Measurements from ENCODE around the gene CTNNA2.

The CTNNA2 gene

DNA sequence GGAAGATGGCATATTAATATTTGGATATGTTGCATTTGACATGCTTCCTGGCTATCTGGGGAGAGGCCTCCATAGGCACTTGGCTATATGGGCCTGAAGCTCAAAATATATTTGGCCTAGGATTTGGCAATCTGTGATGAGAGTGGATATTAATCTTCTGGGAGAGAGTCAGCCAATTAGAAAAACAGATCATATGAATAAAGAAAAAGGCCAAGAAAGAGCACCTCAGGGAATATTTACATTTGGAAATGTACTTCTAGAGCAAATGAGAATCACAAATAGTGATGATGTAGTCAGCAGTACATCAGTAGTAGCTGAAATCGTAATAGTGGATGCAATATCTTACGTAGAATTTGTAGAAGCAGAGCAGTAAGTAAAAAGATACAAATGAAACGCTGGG, 277.0 kb downstream of the CTNNA2 start:
- no peak for DNase-seq (ENCODE audit: low spot score)

DNA sequence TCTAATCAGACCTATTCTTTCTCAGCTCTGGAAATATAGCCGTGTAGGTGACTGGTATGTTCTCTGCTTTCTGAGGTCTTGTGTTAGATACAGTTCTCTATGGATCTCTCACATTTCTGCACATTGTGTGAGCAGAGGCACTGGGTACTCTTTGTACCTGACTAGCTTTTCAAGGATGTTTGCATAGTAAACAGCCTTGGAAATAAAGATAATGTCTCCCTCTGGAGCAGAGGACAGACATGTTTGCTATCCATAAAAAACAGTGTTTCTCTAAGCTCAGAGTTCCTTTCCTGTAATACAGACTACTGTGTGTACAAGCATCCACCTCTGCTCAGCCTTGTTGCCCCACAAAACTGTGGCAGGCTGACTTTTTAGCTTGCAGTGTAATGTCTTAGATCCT, 279.2 kb downstream of the CTNNA2 start:
- DNase-seq (ENCODE audit: low spot score), result no peak

DNA sequence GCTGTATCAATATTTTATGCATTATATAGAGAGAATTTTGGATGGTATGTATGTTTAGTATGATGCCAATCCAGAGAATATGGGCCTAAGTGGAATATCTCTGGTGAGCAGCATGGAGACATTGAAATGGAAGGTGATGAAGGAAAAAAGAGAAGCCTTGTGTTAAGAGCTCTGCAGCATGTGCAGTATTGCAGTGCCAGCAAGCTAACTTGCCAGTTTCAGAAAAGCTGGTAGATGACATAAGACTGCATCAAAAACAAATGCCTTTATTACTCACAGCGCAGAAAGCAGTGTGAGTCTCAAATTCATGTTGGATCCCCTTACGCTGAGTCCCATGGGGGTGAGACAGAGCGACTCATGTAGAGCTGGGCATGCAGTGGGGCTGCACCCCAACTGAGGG, 280.2 kb downstream of the CTNNA2 start:
- no peak for DNase-seq (ENCODE audit: low spot score)

DNA sequence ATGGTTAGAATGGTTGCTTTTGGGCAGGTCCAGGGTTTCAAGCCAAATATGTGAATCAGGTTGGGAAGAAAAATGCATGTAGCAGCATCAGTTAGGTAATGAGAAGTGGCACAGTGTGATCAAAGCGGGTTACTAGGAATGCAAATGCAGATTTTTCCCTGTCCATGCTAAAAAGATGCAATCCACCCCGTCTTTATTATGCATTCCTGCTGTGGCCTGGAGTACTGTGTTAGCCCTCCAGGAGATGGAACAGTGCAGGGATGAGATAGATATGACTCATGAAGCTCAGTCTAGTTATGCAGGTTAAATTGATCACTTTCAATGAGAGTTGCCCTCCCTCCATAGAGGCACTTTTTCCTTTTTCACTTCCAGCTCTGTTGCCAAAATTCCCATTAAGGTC, 283.8 kb downstream of the CTNNA2 start:
- DNase-seq (ENCODE audit: low spot score), result no peak

DNA sequence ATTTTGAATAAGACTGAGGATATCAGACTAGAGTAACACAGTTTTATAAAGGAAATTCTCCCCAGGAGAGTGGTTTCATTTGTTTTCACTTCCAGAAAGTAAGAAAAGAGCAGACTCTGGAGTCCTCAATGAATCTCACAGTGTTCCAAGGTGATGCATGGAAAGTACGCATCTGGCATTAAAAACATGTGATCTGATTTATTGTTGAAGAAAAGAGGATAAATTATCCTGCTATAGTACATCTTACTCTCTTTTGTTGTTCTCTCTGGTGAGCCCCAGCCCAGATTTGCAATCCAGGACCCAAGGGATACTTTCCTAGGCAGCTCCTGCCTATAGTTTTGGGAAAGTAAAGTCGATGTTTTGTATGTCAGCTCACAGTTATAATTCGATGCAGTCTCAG, 285.9 kb downstream of the CTNNA2 start:
- DNase-seq (ENCODE audit: low spot score), result no peak

DNA sequence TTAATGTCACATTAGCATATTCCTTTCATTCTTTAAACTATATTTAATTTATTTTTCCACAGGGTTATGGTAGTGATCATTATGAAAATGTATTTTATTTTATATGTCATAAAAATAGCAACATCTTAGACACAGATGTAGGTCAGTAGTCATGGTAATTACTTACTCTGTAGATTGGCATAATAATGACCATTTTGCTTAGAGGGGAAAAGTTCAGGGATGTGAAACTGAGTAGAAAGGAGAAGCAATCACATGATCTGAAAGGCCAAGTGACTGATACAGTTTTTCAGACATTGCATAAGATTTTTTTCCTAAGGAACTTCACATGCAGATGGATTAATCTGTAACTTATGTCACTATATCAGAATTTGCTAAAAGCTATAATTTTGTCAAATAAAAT, 286.9 kb downstream of the CTNNA2 start:
- DNase-seq (ENCODE audit: low spot score), result no peak

DNA sequence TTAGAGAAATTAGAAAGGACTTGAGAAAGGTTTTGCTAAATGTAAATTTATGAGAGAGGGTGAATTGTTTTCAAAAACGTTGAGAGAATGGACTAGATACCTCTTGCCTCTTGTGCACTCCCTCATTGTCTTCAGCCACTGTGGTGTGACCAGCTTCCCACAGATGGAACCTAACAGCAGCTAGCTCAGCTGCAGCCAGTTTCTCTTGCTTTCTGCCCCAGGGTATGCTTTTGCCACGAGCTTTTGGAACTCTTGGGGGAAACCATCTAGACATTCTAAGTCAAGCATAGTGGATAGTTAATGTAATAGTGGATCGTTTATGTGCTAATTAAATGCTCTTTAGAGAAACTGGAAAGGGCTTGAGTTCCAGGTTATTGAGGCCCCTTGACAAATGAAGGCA, 288.2 kb downstream of the CTNNA2 start:
- no peak for DNase-seq (ENCODE audit: low spot score)

DNA sequence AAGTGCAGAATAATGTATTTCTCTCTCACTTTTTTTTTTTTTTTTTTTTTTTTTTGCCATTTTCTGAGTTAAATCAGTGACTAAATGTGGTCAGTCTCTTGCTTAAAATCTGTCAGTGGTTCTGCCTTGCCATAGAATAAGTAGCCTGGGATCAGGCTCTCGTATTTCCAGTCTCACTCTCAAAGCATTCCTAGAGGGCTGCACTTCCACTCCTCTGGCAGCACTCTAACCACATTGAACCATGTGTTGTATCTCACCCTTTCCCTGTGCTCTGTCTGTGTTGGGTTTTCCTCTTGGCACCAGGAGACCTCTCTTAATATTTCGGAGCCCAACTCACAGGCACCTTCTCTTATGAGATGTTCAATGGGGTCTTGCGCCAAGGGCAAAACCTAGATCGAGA, 304.4 kb downstream of the CTNNA2 start:
- DNase-seq (ENCODE audit: low spot score), result no peak

DNA sequence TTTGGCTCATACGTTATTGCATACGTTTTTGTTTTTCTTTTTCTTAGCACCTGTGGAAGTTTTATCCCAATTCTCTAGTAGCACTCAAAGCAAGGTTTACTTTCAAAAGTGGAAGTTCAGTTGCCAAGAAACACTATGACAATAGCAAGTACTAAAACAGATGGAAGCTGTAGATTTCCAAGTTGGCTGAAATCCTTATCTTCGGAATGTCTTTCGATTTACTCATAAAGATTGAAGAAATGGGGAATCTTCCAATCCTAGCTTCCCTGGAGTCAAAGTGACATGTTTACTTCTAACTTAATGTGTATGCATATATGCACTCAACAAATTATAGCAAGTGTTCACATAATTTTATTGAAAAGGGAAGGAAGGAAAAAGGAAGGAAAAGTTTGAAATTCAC, 307.4 kb downstream of the CTNNA2 start:
- no peak for DNase-seq (ENCODE audit: low spot score)

DNA sequence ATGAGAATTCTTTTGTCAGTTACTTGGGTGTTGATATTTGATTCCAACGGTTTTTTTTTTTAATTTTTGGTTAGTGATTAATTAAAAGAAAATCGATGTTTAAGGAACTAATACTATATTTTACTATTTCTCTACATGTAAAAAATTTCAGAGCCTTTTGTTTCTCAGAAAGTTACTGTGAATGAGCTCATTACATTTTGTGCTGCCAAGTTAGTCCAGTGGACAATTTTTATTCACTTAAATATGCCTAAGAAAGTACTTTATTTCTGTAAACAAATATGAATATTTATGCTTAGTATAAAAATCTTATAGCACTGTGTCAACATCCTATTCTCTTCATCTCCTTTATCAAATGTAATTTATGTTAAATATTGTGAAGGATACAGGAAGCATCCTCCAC, 309.3 kb downstream of the CTNNA2 start:
- no peak for DNase-seq (ENCODE audit: low spot score)

DNA sequence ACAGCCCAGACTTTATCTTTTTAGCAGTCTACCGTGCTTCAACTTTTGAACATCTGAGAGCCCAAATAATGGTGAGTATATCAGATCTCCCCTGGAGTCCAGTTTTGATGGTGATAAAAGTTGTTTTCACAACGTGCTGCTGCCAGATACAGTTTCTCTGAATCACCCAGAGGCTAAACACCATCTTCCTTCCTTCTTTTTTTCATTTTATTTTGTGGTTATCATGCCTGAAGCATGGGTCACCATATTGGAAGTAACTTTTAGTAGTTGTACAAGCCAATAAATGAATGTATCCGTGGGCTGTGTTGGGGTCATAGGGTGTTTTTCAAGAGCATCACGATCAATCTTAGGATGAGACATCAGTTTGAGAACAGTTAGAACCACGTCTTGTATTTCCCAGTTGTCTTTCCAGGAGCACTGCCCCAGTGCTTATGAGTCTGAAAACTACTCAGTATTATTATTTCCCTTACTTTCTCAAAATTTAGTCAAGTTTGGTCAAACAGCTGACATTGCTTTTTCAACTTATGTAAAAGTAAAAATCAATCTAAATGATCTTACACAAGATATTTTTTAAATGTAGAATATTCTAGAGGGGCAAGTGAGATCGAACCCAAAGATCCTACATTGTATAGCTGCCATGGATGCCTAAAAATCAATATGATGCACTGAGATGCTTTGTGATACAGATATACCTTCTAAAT, 311.4 kb downstream of the CTNNA2 start:
- no peak for DNase-seq (ENCODE audit: low spot score)

DNA sequence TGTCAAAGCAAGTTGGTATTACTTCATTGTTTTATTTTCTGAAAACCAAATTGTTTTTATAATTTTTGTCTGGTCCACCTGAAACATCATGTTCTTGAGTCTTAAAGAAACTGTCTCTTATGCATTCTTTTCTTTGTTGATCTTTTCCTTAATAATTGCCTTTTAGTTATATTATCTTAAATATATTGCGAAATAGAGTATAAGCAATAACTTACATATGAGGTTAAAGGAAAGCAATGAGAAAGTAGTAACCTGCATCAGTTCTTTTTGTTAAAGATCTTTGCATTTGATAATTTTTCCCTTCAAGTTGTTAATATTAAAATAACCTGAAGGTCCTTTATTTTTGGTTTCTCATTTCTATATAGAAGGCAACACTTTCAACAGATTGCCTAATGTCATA, 315.0 kb downstream of the CTNNA2 start:
- no peak for DNase-seq (ENCODE audit: low spot score)

DNA sequence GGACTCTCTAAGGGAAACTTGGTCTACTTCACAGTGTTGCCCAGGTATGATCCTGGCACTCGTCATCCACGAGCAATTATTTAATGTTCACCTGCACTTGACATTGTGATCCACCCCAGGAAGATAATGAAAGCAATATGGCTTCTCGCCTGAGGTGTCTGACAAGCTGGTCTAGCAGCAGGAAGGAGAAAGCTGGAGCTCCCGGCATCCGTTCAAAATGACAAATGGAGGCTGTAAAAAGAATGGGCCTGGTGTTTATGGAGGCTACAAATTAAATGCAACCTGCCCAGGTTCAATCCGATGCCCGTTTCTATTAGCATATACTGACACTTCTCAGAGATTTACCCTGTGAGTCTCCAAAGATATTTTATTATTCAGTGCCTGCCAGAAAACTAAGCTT, 317.6 kb downstream of the CTNNA2 start:
- DNase-seq (ENCODE audit: low spot score), result no peak

DNA sequence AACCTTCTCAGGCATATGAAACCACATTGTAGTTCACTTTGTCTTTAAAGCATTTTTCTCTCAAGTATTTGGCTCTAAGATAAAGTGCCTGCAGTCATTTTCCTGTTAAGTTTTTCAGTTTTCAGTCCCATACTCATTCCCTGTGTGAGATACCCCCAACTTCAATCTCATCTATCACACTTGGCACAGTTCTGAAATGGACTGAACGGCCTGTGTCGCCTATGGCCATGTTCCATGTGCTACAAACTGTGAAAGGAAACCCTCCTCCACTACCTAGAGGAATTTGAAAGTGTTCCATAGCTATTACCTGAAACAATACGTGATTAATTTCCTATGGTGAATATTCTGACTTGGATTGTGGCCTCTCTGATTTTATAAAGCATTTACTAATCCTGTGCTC, 319.1 kb downstream of the CTNNA2 start:
- DNase-seq (ENCODE audit: low spot score), result no peak

DNA sequence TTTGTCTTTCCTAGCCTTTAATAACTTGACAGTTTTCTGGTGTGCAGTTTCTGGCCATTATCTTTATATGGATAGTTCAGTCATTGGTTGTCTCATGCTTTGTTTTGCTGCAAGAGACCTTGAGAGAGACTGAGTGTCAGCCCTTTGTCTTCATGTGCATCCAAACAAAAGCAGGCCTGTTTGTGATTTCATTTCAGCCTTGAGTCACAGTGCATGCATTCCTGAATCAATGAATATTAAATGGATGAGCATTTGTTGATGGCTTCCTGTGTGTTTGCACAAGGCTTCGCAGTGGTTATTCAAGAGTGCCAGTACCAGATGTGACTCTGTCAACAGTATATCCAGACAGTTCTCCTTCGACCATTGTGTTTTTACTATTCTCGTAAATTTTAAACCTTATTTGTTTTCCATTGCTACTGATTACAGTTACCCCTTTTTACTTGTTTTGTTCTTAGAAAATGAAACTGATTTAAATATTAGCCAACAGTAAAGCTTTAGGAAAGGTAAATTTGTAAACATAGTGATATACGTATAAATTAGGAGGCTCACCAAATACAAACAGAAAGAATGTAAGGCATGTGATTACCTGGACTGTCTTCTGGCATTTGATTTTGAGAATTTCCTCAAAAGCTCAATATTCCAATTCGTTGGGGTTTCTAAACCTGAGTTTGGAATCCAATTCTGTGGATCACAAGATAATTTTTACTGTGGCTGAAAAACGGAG, 319.8 kb downstream of the CTNNA2 start:
- peak; percentile 26 for DNase-seq (ENCODE audit: low spot score)

DNA sequence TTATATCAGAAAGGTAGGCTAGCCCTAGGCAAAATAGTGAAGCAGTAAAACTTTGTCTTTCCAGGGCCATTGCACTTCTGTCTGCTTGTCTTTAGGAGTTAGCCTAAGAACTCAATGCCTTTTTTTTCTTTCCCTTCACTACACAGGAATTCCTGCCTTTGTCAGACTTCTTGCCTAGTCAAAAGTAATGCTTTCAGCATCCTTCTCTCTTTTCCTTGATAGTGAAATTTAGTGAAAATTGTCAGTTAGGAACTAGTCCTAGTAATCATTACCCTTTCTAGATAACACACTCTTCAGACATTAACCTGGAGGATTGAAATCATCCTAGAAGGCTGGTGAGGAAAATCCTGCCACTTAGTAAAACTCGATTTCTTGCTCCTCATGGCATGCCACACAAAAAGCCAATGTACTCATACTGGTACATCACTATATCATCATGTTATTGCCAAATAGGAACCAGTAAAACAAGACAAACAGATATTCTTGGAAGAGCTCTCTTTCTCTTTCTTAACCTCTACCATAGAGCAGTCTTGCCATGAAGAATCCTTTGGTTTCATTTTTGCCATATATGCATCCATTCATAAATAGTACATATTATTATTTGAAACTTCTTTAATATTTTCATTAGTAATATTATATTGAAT, 320.5 kb downstream of the CTNNA2 start:
- DNase-seq (ENCODE audit: low spot score), result no peak

DNA sequence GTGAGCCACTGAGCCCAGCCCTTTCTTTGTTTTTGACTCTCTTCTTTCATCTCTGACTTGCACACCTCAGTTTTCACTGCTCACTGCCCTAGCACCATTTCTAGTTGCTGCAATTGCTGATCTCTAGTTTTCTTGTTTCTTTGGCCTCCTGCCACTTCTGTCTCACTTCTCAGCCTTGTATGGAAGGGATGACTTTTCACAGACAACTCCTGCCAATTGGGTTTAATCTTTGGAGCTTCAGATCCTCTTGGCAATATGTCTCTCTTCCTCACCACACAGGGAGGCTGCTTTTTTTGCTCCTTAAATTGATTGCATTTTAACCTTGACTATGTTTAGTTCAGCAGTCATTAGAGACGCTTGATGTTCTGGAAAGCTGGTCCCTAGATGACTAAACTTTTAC, 323.1 kb downstream of the CTNNA2 start:
- no peak for DNase-seq (ENCODE audit: low spot score)

DNA sequence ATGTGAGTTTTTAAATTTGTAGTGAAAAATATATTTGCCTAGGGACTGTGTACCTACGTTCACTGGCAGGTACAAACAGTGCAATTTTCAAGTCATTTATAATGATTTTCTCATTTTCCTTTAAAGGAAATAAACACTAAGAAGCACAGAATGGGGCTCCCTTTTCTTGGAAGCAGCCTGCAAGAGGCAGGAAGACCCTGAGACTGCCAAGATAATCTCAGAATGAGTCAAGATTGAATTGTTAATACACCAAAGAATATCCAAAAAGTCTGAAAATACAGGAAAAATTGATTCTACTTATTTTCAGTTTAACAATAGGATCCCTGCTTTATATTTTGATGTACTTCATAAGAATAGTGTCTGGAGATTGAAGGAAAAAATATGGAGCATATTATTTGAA, 331.2 kb downstream of the CTNNA2 start:
- DNase-seq (ENCODE audit: low spot score), result no peak

DNA sequence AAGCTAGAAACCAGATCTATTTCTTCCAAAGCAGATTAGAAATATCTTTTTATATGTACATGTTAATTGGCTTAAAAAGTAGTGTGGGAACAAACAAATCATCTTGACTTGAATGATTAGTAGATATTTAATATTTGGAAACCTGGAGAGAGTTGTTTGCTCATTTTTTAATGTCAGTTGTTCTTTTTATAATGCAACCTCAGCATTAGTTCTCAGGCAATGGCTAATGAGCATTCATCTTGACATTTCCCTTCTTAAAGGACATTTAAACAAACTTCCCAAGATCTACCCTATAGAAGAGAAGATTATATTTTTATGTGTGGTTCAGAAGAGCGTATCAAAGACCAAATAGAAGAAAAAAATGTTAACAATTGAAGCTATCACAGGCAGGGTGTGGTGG, 334.0 kb downstream of the CTNNA2 start:
- DNase-seq (ENCODE audit: low spot score), result no peak

DNA sequence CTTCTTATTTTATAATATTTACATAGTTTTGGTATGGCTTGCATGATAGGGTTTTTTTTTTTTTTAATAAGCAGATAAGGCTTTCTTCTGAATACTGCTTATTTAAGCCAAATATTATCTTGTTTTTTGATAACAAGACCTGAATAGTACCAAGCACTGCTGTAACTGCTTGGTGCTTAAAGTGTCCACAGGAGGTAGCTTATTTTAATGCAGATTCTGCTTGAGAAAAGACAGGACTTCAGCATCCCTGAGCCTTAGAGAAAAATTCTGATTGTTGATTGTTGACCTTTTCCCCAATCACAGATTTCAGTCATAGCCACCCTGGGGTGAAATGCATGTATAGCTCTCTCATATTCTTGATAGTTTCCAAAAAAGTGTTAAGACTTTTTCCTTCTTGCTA, 336.4 kb downstream of the CTNNA2 start:
- no peak for DNase-seq (ENCODE audit: low spot score)

DNA sequence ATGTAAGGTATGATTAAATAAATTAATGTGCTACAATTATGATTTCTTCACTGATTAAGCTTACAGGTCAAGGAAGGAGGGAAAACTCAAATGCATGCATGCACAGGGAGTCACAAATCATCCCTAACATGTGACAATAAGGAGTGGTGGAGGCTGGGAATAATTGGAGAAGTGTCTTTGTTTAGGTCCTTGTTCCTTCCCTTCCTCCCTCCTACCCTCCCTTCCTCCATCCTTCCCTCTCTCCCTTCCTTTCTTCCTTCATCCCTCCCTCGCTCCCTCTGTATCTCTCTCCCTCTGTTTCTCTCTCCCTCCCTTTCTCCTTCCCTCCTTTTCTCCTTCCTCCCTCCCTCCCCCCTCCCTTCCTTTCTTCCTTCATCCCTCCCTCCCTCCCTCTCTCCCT, 337.1 kb downstream of the CTNNA2 start:
- no peak for DNase-seq (ENCODE audit: low spot score)

DNA sequence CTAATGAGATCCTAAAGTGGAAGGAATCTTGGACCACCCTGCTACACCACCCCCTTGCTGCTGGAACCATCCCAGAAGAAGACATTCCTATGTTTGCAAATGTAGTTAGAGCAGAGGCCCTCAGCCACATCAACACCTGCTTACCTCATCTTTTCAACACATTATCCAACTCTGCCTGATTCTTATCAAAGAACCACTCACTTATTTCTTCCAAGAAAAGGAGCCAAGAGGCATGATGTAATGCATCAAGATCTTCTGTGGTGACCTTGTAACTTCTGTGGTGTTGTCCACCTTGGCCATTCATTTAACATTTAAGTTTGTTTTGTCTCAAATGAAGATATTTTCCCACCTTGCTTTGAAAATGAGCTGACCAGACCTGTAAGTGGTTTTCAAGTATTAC, 338.1 kb downstream of the CTNNA2 start:
- DNase-seq (ENCODE audit: low spot score), result no peak

DNA sequence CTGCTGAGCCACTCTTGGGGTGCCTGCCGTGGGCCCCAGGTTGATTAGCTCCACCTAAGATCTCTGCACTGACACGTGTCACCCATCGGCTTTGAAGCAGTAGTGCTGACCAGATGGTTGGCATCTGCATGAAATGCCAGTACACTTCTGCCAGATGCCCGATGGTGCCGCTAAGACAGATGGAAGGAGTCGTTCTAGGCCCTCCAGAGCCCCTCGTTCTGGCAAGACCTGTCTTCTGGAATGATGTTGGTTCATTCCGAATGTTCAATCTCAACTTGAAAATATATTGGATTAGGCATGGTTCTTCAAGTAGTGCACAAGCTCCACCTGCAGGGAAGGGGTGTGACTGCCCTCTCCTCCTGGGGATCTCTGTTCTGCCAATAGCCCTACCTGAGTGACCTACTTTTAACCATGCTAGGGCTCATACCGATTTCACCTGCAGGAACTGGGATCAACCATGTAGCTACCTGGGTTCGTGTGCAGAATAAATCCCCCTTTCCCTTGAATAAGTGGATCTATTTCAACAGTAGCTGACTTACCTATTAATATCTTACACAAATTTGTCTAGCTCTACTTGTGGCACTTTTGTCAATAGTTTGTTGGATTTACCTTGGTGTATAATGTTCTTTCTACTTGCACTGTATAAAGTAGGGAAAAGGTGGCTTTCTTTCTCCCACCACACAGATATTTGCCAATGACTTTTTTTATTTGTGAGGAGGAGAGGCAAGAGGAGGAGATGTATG, 342.6 kb downstream of the CTNNA2 start:
- DNase-seq (ENCODE audit: low spot score), result peak; percentile 63

Measured in iPS-NIHi11 (cell line).